Muscle of leg (tissue), 11 donors: Measurements from ENCODE around the gene POLRMT. TPM values are rescaled to one million over a fixed set of nuclear protein-coding genes. Genes with fewer than 3 reads are reported as not detected.

Experiments used
- DNase-seq: peaks from one replicate; pipeline ENCODE4 v3.0.0; 2013
- H3K27ac ChIP-seq: one replicate; pipeline ENCODE4 v1.5.1; 2013; ENCODE audit warnings: mild to moderate bottlenecking, low read length, control low read depth
- H3K27me3 ChIP-seq: one replicate; pipeline ENCODE4 v1.6.1; 2013; ENCODE audit warnings: low read length; ENCODE audit not compliant: control insufficient read depth, insufficient read depth
- H3K36me3 ChIP-seq: one replicate; pipeline ENCODE4 v1.6.1; 2013; ENCODE audit warnings: low read length; ENCODE audit not compliant: control insufficient read depth, insufficient read depth
- H3K4me1 ChIP-seq: one replicate; pipeline ENCODE4 v1.6.1; 2013; ENCODE audit warnings: low read length; ENCODE audit not compliant: control insufficient read depth, insufficient read depth
- H3K4me3 ChIP-seq: one replicate; pipeline ENCODE4 v1.5.1; 2013; ENCODE audit warnings: low read length, control low read depth
- H3K9me3 ChIP-seq: replicated peaks from 2 replicates; pipeline ENCODE4 v1.6.1; 2013; ENCODE audit warnings: low read depth, low read length; ENCODE audit not compliant: control insufficient read depth
- WGBS: methylation state at CpG from one replicate; pipeline ENCODE4 v1.1.5; 2013; ENCODE audit warnings: missing lambda C conversion rate; ENCODE audit not compliant: insufficient coverage; 5-methylcytosine and 5-hydroxymethylcytosine counted together
- polyA plus RNA-seq, 8 donors: library from polyadenylated mRNA; unstranded; fragments of 120-200 nt; gene quantifications; one replicate each; pipeline versions ENCODE4 v1.2.1 to v1.2.3, GENCODE V29; 2013; ENCODE audit warnings: inconsistent platforms in 1 of 8, low replicate concordance in 1 of 8; ENCODE audit not compliant: insufficient read length in 8 of 8, insufficient read depth in 1 of 8
- total RNA-seq: library from RNA; stranded (reverse); fragments of 120-200 nt; gene quantifications from one replicate; pipeline ENCODE4 v1.2.4, GENCODE V29; 2013

Gene POLRMT
- total and polyA plus RNA-seq, 9 donors = 28.6 to 42.7 (median 34.0) TPM

DNA sequence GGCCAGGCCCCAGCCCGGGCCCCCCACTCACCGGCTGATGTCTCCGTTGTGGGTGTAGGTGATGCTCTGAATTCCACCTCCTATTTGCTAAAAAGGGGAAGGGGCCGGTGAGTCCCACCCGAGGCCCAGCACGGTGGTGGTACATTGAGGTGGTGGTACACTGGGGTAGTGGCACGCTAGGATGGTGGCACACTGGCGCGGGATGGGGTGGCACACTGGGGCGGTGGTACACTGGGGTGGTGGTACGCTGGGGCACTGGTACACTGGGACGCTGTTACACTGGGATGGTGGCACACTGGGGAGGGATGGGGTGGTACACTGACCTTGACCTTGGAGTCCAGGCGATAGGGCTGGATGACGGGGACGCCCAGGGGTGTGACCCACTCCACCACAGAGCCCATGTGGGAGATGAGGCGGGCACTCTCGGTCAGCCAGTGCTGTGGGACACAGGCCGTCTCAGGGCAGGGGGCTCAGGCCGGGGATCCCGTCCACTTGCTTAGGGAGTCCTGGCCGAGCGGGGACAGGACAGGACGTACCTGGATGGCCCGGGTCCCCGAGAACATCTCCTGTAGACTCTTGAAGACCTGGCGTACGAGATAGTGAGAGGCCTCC, 14.6 kb downstream of the POLRMT start:
- WGBS = 90% methylated on average over 22 of the region's 27 CpGs
- no peak for DNase-seq
- H3K36me3 ChIP-seq = peaks cover 46% of the 10 kb centered on the region
- H3K4me3 ChIP-seq = no peak overlapping the region
- no peaks in the 10 kb centered on the region for H3K4me1 ChIP-seq
- H3K27ac ChIP-seq = no peak overlapping the region
- H3K9me3 ChIP-seq = no peaks in the 10 kb centered on the region
- peaks cover 10% of the 10 kb centered on the region for H3K27me3 ChIP-seq

DNA sequence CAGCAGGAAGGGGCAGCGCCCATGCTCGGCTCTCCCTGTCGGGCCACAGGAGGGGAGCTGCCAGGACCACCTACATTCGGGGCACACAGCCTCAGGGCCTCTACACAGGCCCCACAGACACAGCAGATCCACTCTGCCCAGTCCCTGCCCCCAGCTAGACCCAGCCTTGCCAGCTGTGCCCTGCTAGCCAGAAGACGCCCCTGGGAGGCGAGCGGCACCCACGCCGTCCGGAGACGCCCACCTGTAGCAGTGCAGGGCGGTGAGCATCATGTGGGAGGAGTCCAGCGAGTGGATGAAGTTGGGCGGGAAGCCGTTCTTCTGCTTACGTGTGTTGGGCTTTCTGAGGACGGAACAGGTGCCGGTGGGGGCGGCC, 15.1 kb downstream of the POLRMT start:
- H3K9me3 ChIP-seq = no peaks in the 10 kb centered on the region
- DNase-seq = no peak
- H3K27ac ChIP-seq = no peak overlapping the region
- H3K4me3 ChIP-seq = no peak overlapping the region
- WGBS = 93% methylated on average over 19 of the region's 19 CpGs
- peaks cover 41% of the 10 kb centered on the region for H3K36me3 ChIP-seq
- no peaks in the 10 kb centered on the region for H3K4me1 ChIP-seq
- H3K27me3 ChIP-seq = peaks cover 10% of the 10 kb centered on the region

DNA sequence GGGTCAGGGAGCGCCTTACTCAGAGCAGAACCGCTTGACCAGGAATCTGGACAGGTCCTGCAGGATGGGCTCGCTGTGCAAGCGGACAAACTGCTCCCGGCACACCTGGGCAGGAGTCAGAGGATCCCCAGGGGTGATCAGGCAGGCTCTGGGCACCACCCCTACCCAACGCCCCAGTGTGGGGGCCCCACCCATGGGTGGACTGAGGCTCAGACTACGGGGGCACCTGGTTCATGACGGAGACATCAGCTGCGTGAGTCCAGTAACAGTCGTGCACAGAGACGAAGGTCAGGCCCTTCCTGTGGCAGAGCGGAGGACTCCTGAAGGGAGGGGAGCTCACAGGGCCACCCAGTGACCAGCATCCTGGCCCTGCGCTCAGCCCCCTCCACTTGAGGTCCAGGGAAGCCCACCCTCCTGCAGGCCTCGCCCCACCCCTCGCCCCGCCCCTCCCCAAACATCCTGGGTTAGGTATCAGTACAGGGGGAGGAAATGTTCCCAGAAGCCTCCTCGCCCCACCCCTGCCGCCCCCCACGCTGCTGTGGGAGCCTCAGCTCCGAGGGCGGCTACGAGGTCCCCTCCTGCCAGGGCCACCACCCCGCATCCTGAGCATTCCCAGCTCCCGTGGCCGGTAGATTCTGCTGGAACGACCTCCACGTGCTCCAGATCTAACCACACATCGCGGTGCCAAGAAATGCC, 15.6 kb downstream of the POLRMT start:
- no peaks in the 10 kb centered on the region for H3K9me3 ChIP-seq
- peaks cover 40% of the 10 kb centered on the region for H3K36me3 ChIP-seq
- no peak overlapping the region for H3K27ac ChIP-seq
- no peaks in the 10 kb centered on the region for H3K4me1 ChIP-seq
- WGBS = 85% methylated on average over 24 of the region's 29 CpGs
- H3K27me3 ChIP-seq = peaks cover 13% of the 10 kb centered on the region
- no peak for DNase-seq
- no peak overlapping the region for H3K4me3 ChIP-seq

DNA sequence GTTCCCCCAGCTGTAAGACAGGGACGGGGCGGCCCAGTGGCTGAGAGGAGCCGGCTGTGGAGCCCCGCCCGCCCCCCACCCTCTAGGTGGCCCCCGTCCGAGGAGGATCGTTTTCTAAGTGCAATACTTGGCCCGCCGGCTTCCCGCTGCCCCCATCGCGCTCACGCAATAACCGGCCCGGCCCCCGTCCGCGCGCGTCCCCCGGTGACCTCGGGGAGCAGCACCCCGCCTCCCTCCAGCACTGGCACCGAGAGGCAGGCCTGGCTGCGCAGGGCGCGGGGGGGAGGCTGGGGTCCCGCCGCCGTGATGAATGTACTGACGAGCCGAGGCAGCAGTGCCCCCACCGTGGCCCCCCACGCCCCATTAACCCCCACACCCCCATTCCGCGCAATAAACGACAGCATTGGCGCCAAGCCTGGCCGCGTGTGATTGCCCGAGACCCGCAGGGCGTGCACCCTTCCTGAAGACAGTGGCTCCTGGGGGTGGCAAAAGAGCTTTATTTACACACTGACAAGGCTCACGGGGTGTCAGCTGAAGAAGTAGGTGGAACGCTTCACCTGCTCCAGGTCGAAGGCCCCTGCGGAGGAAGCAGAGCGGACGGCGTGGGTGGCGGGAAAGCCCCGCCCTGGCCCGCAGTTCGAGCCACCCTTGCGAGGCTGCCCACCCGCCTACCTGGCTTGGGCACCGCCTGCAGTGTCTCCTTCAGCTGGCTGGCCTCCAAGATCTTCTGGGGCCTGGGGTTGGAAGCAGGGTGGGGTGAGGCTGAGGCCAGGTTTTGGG, 16.4 kb downstream of the POLRMT start:
- Histone ChIP-seq H3K27me3 (peaks cover 13% of the 10 kb centered on the region), H3K4me3 (no peak overlapping the region), H3K4me1 (no peaks in the 10 kb centered on the region), H3K9me3 (no peaks in the 10 kb centered on the region), H3K27ac (no peak overlapping the region), H3K36me3 (peaks cover 36% of the 10 kb centered on the region)
- WGBS = 74% methylated on average over 35 of the region's 58 CpGs
- DNase-seq = no peak

DNA sequence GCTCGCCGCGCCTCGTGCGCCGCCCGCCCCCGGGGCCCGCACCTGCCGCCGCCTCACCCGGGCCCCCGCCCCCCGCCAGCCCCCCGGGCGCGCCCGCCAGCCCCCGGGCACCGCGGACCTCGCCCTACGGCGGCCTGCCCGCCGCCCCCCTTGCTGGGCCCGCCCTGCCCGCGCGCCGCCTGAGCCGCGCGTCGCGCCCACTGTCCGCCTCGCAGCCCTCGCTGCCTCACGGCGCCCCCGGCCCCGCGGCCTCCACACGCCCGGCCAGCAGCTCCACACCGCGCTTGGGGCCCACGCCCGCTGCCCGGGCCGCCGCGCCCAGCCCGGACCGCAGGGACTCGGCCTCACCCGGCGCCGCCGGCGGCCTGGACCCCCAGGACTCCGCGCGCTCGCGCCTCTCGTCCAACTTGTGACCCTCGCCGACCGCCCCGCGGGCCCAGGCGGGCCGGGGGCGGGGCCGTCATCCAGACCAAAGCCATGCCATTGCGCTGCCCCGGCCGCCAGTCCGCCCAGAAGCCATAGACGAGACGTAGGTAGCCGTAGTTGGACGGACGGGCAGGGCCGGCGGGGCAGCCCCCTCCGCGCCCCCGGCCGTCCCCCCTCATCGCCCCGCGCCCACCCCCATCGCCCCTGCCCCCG, 17.2 kb downstream of the POLRMT start:
- Histone ChIP-seq H3K9me3 (no peaks in the 10 kb centered on the region), H3K4me3 (no peak overlapping the region), H3K27me3 (peaks cover 13% of the 10 kb centered on the region), H3K36me3 (peaks cover 31% of the 10 kb centered on the region), H3K4me1 (no peaks in the 10 kb centered on the region), H3K27ac (no peak overlapping the region)
- WGBS = 1% methylated on average over 67 of the region's 97 CpGs
- DNase-seq = no peak

DNA sequence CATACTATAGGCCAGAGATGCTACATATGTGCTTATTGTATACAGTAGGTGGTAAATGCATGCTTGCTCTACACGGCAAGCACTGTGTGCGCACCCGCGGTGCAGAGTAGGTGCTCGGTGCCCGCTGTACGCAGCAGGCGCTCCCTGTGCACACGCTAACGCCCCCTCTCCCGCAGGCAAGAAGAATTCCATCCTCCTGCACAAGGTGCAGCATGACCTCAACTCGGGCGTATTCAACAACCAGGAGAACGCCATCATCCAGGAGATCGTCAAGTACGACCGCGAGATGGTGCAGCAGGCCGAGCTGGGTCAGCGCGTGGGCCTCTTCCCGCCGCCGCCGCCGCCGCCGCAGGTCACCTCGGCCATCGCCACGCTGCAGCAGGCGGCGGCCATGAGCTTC, 17.7 kb downstream of the POLRMT start:
- no peak overlapping the region for H3K27ac ChIP-seq
- WGBS = 16% methylated on average over 26 of the region's 33 CpGs
- DNase-seq = peak; percentile 32
- peaks cover 5% of the 10 kb centered on the region for H3K4me1 ChIP-seq
- peaks cover 13% of the 10 kb centered on the region for H3K27me3 ChIP-seq
- no peak overlapping the region for H3K4me3 ChIP-seq
- H3K9me3 ChIP-seq = no peaks in the 10 kb centered on the region
- peaks cover 31% of the 10 kb centered on the region for H3K36me3 ChIP-seq

DNA sequence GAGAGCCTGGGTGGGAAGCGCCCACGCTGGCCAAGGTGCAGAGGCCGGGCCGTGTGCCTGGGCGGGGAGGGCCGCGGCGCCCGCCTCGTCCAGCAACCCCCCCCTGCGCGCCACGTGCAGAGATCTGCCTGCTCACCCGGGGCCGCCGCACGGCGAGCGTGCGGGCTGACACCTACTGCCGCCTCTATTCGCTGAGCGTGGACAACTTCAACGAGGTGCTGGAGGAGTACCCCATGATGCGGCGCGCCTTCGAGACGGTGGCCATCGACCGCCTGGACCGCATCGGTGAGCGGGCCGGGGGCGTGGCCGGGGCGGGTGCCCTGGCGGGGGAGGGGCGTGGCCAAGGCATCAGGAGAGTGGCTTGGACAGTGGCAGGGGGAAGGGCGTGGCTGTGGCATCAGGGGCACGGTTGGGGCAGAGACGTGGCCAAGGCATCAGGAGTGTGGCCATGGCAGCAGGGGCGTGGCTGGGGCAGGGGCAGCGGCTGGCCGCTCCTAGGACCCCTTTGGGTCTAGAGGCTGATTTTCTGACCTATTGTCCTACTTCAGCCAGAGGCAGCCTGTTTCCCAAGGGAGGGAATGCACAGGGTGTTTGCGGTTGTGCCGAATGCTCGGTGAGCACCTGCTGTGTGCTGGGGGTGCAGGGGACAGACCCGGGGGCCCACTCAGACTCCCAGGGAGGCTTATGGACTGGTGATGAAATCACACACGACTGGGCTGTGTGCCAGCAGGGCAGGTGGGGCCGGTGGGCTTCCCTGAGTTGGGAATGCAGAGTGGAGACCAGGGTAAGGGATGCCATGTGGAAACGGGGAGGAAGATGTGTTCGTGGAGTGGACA, 19.4 kb downstream of the POLRMT start:
- DNase-seq = no peak
- Histone ChIP-seq H3K27ac (no peak overlapping the region), H3K27me3 (peaks cover 13% of the 10 kb centered on the region), H3K9me3 (no peaks in the 10 kb centered on the region), H3K4me3 (no peak overlapping the region), H3K36me3 (peaks cover 16% of the 10 kb centered on the region), H3K4me1 (peaks cover 22% of the 10 kb centered on the region)
- 61% methylated on average over 52 of the region's 54 CpGs for WGBS

DNA sequence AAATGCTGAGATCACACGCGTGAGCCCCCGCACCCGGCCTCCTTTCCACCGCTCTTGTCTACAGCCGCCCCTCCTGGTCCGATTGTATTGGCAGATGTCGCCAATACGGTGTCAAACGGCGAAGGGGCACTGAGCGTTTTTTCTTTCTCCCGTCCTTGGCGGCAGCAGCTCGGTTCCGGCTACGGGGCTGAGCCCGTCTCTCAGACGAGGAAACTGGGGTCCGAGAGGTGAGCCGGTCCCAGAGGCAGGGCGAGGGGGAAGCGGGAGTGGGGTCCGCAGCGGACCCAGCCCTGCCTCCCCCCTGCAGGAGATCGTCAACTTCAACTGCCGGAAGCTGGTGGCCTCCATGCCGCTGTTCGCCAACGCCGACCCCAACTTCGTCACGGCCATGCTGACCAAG, 20.4 kb downstream of the POLRMT start:
- no peaks in the 10 kb centered on the region for H3K9me3 ChIP-seq
- peaks cover 26% of the 10 kb centered on the region for H3K4me1 ChIP-seq
- peaks cover 13% of the 10 kb centered on the region for H3K27me3 ChIP-seq
- no peak overlapping the region for H3K4me3 ChIP-seq
- DNase-seq = no peak
- H3K36me3 ChIP-seq = peaks cover 6% of the 10 kb centered on the region
- 61% methylated on average over 33 of the region's 33 CpGs for WGBS
- no peak overlapping the region for H3K27ac ChIP-seq

DNA sequence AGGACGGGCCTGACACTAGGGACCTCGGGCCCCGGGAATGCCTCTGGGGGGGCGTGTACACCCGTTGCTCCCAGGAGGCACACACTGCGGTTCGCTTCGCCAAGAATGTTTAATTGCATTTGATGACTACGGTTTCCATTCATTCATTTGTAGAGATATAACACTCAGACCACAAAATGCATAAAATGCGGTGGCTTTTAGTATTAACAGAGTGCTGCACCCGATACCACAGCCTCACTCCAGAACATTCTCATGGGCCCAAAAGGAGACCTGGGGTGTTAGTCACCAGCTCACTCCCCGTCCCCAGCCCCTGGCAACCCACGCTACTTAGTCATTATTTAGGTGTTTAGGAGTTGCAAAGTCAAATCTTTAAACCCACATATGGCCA, 21.9 kb downstream of the POLRMT start:
- no peak overlapping the region for H3K4me3 ChIP-seq
- no peak for DNase-seq
- WGBS = 28% methylated on average over 5 of the region's 13 CpGs
- peaks cover 26% of the 10 kb centered on the region for H3K4me1 ChIP-seq
- H3K9me3 ChIP-seq = no peaks in the 10 kb centered on the region
- H3K27ac ChIP-seq = no peak overlapping the region
- H3K36me3 ChIP-seq = no peaks in the 10 kb centered on the region
- H3K27me3 ChIP-seq = peaks cover 13% of the 10 kb centered on the region
